HG03571 (cell line): ENCODE measurements around the gene CHDH.

Experiments used
- ATAC-seq: cut with Tn5 transposase; IDR thresholded peaks from one replicate; pipeline ENCODE4 v1.9.1; 2021; ENCODE audit not compliant: unreplicated experiment

CHDH gene

GRCh38 chr3:53826048-53826447, 20.2 kb downstream of the CHDH start:
- no peak for ATAC-seq

GRCh38 chr3:53824795-53825194, 21.4 kb downstream of the CHDH start:
- no peak for ATAC-seq

- ATAC-seq = no peak
Observed at GRCh38 chr3:53823956-53824657, 22.1 kb downstream of the CHDH start.

- ATAC-seq = no peak
Observed at GRCh38 chr3:53823026-53823955, 22.9 kb downstream of the CHDH start.

GRCh38 chr3:53822331-53822741, 23.9 kb downstream of the CHDH start:
- ATAC-seq = no peak

- no peak for ATAC-seq
Observed at GRCh38 chr3:53821631-53822121, 24.5 kb downstream of the CHDH start.

- ATAC-seq = no peak
Observed at GRCh38 chr3:53820756-53821580, 25.3 kb downstream of the CHDH start.

GRCh38 chr3:53820084-53820483, 26.1 kb downstream of the CHDH start:
- no peak for ATAC-seq

GRCh38 chr3:53819163-53819868, 26.9 kb downstream of the CHDH start:
- ATAC-seq = no peak

GRCh38 chr3:53818221-53819162, 27.7 kb downstream of the CHDH start:
- no peak for ATAC-seq

- no peak for ATAC-seq
Observed at GRCh38 chr3:53817809-53818208, 28.4 kb downstream of the CHDH start.

- ATAC-seq = no peak
Observed at GRCh38 chr3:53817211-53817610, 29.0 kb downstream of the CHDH start.

- ATAC-seq = no peak
Observed at GRCh38 chr3:53816425-53816824, 29.8 kb downstream of the CHDH start.

GRCh38 chr3:53815651-53816050, 30.6 kb downstream of the CHDH start:
- no peak for ATAC-seq

GRCh38 chr3:53815067-53815466, 31.2 kb downstream of the CHDH start:
- no peak for ATAC-seq

- ATAC-seq = no peak
Observed at GRCh38 chr3:53813876-53814275, 32.3 kb downstream of the CHDH start.

GRCh38 chr3:53813229-53813628, 33.0 kb downstream of the CHDH start:
- ATAC-seq = no peak

GRCh38 chr3:53812434-53812833, 33.8 kb downstream of the CHDH start:
- no peak for ATAC-seq

- ATAC-seq = no peak
Observed at GRCh38 chr3:53811143-53811927, 34.9 kb downstream of the CHDH start.
